AG08396 (cell line): ENCODE results near the gene BTBD1.
"Not testable (repeated sequence)": the region's sequence is repeated elsewhere in the genome, so short reads cannot be mapped to it uniquely, and the experiment has no call there.

Experiments used
- DNase-seq: peaks from one replicate; pipeline ENCODE4 v3.0.0; 2012; ENCODE audit warnings: low spot score, mixed read lengths

BTBD1 gene

GRCh38 chr15:83094583-83094982, 27.5 kb upstream of the BTBD1 start:
- no peak for DNase-seq

GRCh38 chr15:83092309-83092976, 25.4 kb upstream of the BTBD1 start:
- no peak for DNase-seq

- DNase-seq = not testable (repeated sequence)
These were observed 24.9 kb upstream of the BTBD1 start for GRCh38 chr15:83091965-83092308.

GRCh38 chr15:83090465-83090864, 23.4 kb upstream of the BTBD1 start:
- no peak for DNase-seq

GRCh38 chr15:83088876-83089275, 21.8 kb upstream of the BTBD1 start:
- DNase-seq = no peak

GRCh38 chr15:83087576-83087975, 20.5 kb upstream of the BTBD1 start:
- no peak for DNase-seq

GRCh38 chr15:83085864-83086552, 19.0 kb upstream of the BTBD1 start:
- not testable (repeated sequence) for DNase-seq

- DNase-seq = not testable (repeated sequence)
These were observed 18.4 kb upstream of the BTBD1 start for GRCh38 chr15:83085461-83085860.

- no peak for DNase-seq
These were observed 15.8 kb upstream of the BTBD1 start for GRCh38 chr15:83082730-83083386.

GRCh38 chr15:83081256-83082014, 14.4 kb upstream of the BTBD1 start:
- DNase-seq = no peak

GRCh38 chr15:83078712-83079111, 11.7 kb upstream of the BTBD1 start:
- no peak for DNase-seq

- DNase-seq = no peak
These were observed 10.6 kb upstream of the BTBD1 start for GRCh38 chr15:83077491-83078230.

GRCh38 chr15:83069211-83069642, 2.2 kb upstream of the BTBD1 start:
- not testable (repeated sequence) for DNase-seq

- no peak for DNase-seq
These were observed 1.0 kb upstream of the BTBD1 start for GRCh38 chr15:83068054-83068453.

GRCh38 chr15:83067638-83067962, 548 bp upstream of the BTBD1 start:
- no peak for DNase-seq

- DNase-seq = no peak
These were observed 868 bp downstream of the BTBD1 start for GRCh38 chr15:83066034-83066733.

- DNase-seq = no peak
These were observed 1.6 kb downstream of the BTBD1 start for GRCh38 chr15:83065431-83065830.

- DNase-seq = no peak
These were observed 2.2 kb downstream of the BTBD1 start for GRCh38 chr15:83064859-83065258.

GRCh38 chr15:83063551-83063950, 3.5 kb downstream of the BTBD1 start:
- no peak for DNase-seq

GRCh38 chr15:83062768-83063180, 4.3 kb downstream of the BTBD1 start:
- no peak for DNase-seq

GRCh38 chr15:83061680-83062079, 5.4 kb downstream of the BTBD1 start:
- DNase-seq = no peak
